ENCODE data around the gene ADCY2.

The ADCY2 gene

GRCh38 chr5:7592910-7593309, 197.0 kb downstream of the ADCY2 start (continued):
- no peak for TF ChIP-seq PATZ1 (CRISPR knock-in tag; IDR thresholded peaks at IDR 0.05; ENCODE audit: borderline replicate concordance)
- TF ChIP-seq TOX (CRISPR knock-in tag; IDR thresholded peaks at IDR 0.05; ENCODE audit: borderline replicate concordance), result no peak
- TF ChIP-seq CSDC2 (CRISPR knock-in tag; IDR thresholded peaks at IDR 0.05), result no peak
- TF ChIP-seq CSRNP3 (CRISPR knock-in tag; IDR thresholded peaks at IDR 0.05), result no peak
- no peak for TF ChIP-seq ZNF8 (CRISPR knock-in tag; IDR thresholded peaks at IDR 0.05)

GRCh38 chr5:7597059-7597642, 201.2 kb downstream of the ADCY2 start:
- ATAC-seq, result no peak
- TF ChIP-seq BACH2 (CRISPR knock-in tag; IDR thresholded peaks at IDR 0.05; ENCODE audit: borderline replicate concordance) (no peak), ZFP30 (CRISPR knock-in tag; IDR thresholded peaks at IDR 0.05) (no peak), GLIS3 (CRISPR knock-in tag; IDR thresholded peaks at IDR 0.05) (no peak)

- TF ChIP-seq OSR1 (CRISPR knock-in tag; IDR thresholded peaks at IDR 0.05) (no peak), TSHZ2 (CRISPR knock-in tag; IDR thresholded peaks at IDR 0.05) (no peak), PPARA (CRISPR knock-in tag; IDR thresholded peaks at IDR 0.05; ENCODE audit: borderline replicate concordance) (no peak), TCF4 (CRISPR knock-in tag; IDR thresholded peaks at IDR 0.05; ENCODE audit: borderline replicate concordance) (no peak), ZFP3 (CRISPR knock-in tag; IDR thresholded peaks at IDR 0.05) (no peak)
- no peak for ATAC-seq
Measured at GRCh38 chr5:7606840-7607465, 211.0 kb downstream of the ADCY2 start.

GRCh38 chr5:7608772-7609171, 212.8 kb downstream of the ADCY2 start:
- ATAC-seq, result no peak
- TF ChIP-seq ZNF70 (CRISPR knock-in tag; IDR thresholded peaks at IDR 0.05), result no peak
- no peak for TF ChIP-seq RARB (CRISPR knock-in tag; IDR thresholded peaks at IDR 0.05)
- no peak for TF ChIP-seq PPARA (CRISPR knock-in tag; IDR thresholded peaks at IDR 0.05; ENCODE audit: borderline replicate concordance)
- TF ChIP-seq ZC3H10 (CRISPR knock-in tag; IDR thresholded peaks at IDR 0.05), result no peak
- TF ChIP-seq ESRRG (CRISPR knock-in tag; IDR thresholded peaks at IDR 0.05), result no peak
- TF ChIP-seq, protein P1, sequence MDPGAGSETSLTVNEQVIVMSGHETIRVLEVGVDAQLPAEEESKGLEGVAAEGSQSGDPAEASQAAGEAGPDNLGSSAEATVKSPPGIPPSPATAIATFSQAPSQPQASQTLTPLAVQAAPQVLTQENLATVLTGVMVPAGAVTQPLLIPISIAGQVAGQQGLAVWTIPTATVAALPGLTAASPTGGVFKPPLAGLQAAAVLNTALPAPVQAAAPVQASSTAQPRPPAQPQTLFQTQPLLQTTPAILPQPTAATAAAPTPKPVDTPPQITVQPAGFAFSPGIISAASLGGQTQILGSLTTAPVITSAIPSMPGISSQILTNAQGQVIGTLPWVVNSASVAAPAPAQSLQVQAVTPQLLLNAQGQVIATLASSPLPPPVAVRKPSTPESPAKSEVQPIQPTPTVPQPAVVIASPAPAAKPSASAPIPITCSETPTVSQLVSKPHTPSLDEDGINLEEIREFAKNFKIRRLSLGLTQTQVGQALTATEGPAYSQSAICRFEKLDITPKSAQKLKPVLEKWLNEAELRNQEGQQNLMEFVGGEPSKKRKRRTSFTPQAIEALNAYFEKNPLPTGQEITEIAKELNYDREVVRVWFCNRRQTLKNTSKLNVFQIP (CRISPR knock-in tag; IDR thresholded peaks at IDR 0.05; ENCODE audit: borderline replicate concordance, low read depth), result no peak
- no peak for TF ChIP-seq ZFP3 (CRISPR knock-in tag; IDR thresholded peaks at IDR 0.05)
- no peak for TF ChIP-seq ISL1 (CRISPR knock-in tag; IDR thresholded peaks at IDR 0.05)
- TF ChIP-seq ZNF565 (CRISPR knock-in tag; conservative IDR thresholded peaks at IDR 0.05; ENCODE audit: low read depth), result no peak
- TF ChIP-seq PATZ1 (CRISPR knock-in tag; IDR thresholded peaks at IDR 0.05; ENCODE audit: borderline replicate concordance), result no peak
- TF ChIP-seq TSHZ2 (CRISPR knock-in tag; IDR thresholded peaks at IDR 0.05), result no peak
- no peak for TF ChIP-seq ZNF8 (CRISPR knock-in tag; IDR thresholded peaks at IDR 0.05)
- TF ChIP-seq BACH2 (CRISPR knock-in tag; IDR thresholded peaks at IDR 0.05; ENCODE audit: borderline replicate concordance), result no peak
- no peak for TF ChIP-seq SNAI2 (CRISPR knock-in tag; IDR thresholded peaks at IDR 0.05)
- TF ChIP-seq TOX (CRISPR knock-in tag; IDR thresholded peaks at IDR 0.05; ENCODE audit: borderline replicate concordance), result no peak
- no peak for TF ChIP-seq ARNTL (CRISPR knock-in tag; IDR thresholded peaks at IDR 0.05; ENCODE audit: borderline replicate concordance, low read depth)
- TF ChIP-seq ZFP30 (CRISPR knock-in tag; IDR thresholded peaks at IDR 0.05), result no peak

Data from SK-N-SH treated with all-trans-retinoic acid at 6 μM for 48 hours (cell line).